GM21528 (cell line): ENCODE measurements around the gene SH3RF3.

ENCODE experiments used
- ATAC-seq: cut with Tn5 transposase; IDR thresholded peaks from one replicate; pipeline ENCODE4 v1.9.1; 2021; ENCODE audit warnings: mild to moderate bottlenecking, moderate library complexity; ENCODE audit not compliant: unreplicated experiment, low FRiP score

Gene SH3RF3

GRCh38 chr2:109356324-109357035 lies 227.5 kb downstream of the SH3RF3 start:
- ATAC-seq = no peak

DNA sequence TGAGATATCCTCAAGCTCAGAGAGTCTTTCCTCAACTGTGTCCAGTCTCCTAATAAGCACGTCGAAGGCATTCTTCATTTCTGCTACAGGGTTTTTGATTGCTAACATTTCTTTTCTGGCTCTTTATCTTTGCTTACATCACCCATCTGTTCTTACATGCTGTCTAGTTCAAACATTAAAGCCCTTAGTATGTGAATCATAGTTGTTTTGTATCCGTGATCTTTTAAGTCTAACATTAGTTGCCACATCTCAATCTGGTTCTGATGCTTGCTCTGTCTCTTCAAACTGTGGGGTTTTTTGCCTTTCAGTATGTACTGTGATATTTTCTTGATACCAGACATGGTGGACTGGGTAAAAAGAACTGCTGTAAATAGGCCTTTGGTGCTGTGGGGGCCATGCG lies 235.2 kb downstream of the SH3RF3 start:
- ATAC-seq = no peak

- no peak for ATAC-seq
Observed at GRCh38 chr2:109365131-109365530, 236.1 kb downstream of the SH3RF3 start.

DNA sequence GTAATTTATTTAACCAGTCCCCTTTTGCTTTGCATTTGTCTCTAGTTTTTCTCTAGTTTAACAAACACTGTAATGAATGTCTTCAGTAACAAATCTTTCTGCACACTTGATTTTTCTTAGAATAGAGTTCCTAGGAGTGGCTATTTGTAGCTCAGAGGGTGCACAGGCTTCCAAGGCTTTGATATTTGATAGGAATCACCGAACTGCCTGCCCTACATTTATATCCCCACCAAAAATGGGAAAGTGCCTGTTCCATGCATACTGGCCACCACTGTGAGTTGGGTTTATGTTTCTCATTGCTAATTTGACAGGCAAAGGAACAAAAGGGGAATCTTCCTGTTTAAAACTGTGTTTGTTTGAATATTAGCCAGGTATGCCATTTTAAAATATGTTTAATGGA lies 238.7 kb downstream of the SH3RF3 start:
- ATAC-seq = no peak

DNA sequence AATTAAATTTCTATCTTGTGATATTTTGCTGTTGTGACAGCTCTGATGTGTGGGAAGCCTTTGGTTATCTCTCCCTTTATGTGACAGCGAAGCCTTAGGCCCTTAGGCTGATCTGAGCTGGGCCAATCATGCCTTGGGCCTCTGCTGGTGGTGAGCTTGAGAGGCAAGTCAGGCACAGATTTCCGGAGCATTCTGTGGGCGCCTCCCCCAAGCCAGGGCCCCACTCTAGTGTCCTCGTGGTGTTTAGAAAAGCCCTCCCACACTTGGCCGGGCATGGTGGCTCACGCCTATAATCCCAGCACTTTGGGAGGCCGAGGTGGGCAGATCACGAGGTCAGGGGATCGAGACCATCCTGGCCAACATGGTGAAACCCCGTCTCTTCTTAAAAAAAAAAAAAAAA lies 239.8 kb downstream of the SH3RF3 start:
- ATAC-seq = no peak

- ATAC-seq = no peak
Observed at GRCh38 chr2:109369671-109370191, 240.7 kb downstream of the SH3RF3 start.

DNA sequence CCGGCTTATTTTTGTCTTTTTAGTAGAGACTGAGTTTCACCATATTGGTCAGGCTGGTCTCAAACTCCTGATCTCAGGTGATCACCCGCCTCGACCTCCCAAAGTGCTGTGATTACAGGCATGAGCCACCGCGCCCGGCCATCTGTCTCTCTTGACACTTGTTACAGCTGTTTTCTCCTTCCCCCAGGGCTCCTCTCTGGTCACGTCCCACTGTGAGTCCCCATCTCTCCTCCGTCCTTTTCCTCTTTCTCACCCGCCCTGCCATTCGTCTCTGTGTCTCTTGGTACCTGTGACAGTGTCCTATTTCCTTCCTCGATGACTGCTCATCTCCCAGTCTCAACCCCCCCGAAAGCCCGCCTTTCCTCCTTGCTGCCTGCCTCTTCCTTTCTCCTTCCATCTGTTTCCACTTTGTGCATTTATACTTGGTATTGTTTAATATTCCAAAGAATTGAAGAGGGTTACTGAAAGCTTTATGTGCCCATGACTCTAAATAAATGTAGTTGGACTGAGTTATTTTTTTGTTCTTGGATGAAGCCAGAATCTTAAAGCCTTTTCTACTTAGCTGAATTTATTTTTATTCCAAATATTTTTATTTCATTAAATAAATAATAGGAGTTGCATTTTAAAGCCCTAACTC lies 241.5 kb downstream of the SH3RF3 start:
- no peak for ATAC-seq

GRCh38 chr2:109371481-109372170 lies 242.6 kb downstream of the SH3RF3 start:
- ATAC-seq = no peak

GRCh38 chr2:109372171-109372568 lies 243.2 kb downstream of the SH3RF3 start:
- no peak for ATAC-seq

DNA sequence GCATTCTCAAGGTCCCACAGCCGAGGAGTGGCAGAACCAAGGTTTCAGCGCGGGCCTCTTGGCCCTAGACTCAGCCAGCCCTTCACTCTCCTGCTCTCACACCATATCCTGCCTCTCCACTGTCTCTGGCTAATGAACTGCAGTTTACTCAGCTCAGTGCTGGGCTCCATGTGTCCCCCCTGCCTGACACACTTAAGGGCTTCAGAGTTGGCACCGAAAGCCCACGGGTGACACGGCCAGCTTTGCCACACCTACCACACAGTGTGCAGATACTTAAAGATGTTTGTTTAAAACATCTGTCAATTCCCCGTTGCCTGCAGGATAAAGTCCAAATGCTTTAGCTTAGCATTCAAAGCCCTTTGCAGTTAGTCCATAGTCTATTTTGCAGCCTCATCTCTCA lies 243.6 kb downstream of the SH3RF3 start:
- ATAC-seq = no peak

DNA sequence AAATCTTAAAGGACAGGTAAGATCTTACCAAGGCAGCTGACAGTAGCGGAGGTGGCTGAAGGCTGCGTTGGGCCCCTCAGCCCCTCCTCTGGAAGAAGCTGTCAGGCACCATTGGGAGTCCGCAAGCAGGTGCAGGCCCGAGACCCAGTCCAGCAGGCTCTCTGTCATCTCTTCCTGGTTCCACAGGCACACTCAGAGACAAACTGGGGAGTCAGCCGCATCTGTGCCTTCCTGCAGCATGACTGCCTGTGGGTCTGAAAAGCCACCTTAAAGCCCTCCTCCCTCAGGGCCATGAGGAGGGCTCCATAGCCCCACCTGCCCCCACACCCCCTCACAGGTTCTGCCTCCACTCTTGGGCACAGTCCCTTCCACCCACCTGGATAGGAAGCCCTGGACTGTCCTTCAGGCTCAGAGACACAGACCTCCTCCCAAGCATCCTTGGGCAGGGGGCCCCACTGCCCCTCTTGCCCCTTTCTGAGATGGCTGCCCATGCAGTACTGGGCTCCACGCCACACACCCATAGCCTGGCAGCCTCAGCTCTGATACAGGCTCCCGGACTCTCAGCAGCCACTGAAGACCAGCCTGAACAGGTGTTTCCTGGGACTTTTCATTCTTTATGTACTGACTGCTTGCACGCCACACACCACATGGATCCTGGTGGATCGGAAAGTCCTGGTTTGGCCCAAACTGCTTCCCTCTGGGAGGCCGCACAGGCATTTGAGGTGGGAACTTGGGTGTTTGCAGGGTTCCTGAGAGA lies 245.0 kb downstream of the SH3RF3 start:
- no peak for ATAC-seq

GRCh38 chr2:109374548-109375130 lies 245.6 kb downstream of the SH3RF3 start:
- ATAC-seq = no peak

DNA sequence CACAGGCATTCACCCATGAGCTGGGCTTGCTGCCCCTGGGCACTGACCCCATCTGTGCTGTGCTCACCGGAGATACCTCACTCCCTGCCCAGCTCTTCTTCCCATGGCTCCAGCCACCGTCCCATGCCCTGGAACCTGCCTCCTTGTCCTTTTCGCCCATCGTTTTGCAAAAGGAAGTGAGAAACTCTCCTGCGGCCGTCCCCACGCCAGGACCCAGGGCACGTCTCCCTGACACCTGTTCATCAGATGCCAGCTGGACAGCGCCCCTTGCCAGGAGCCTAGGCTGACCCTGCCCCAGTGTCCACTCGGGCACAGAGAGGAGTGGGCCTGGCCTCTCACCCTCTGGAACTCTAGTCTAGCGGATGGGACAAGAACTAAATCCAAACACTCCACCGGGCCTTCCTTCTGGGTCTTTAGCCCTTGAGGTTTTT lies 246.1 kb downstream of the SH3RF3 start:
- no peak for ATAC-seq

- ATAC-seq = no peak
Observed at GRCh38 chr2:109375656-109376055, 246.7 kb downstream of the SH3RF3 start.

GRCh38 chr2:109376115-109376514 lies 247.1 kb downstream of the SH3RF3 start:
- ATAC-seq = no peak

- ATAC-seq = no peak
Observed at GRCh38 chr2:109376796-109377495, 247.9 kb downstream of the SH3RF3 start.

- ATAC-seq = no peak
Observed at GRCh38 chr2:109377976-109378375, 249.0 kb downstream of the SH3RF3 start.

DNA sequence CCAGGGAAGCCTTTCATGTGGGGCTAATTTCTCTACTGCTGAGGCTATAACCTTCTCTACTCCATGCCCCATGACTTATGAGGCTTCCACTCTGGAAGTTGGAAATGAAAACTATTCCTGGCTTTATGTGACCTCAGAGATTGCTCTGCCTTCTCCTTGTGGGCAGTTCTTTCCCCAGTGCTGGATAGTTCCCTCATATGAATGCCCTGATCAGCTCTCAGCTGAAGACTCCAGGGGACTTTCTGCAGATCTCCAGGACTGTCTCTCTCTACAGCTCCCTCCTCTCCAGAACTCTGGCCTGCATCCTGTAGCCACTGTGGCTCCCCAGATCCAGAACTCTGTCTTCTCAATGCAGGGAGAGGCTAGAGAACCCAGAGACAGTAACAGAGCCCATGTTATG lies 249.7 kb downstream of the SH3RF3 start:
- ATAC-seq = no peak

- no peak for ATAC-seq
Observed at GRCh38 chr2:109379507-109379906, 250.5 kb downstream of the SH3RF3 start.
